Erythroblast (primary cell): ENCODE results near the gene CNST.

Experiments used
- GATA1 ChIP-seq: IDR thresholded peaks from 2 replicates; pipeline ENCODE4 v1.6.1; 2011; ENCODE audit warnings: low read depth, mild to moderate bottlenecking, control low read depth, low read length, moderate library complexity
- POLR2A ChIP-seq: IDR thresholded peaks from 2 replicates; pipeline ENCODE4 v1.6.1; 2011; ENCODE audit warnings: mild to moderate bottlenecking, low read length

- TF ChIP-seq POLR2A (no peak), GATA1 (no peak)
Observed at GRCh38 chr1:246530482-246530881, 35.8 kb upstream of the CNST start.
